Gastrocnemius medialis (tissue), 4 donors: ENCODE measurements around the gene ATXN1.

Source experiments
- POLR2A ChIP-seq, 2 donors: fragments of 450-650 bp; IDR thresholded peaks; one replicate each; pipeline ENCODE4 v1.6.1; 2017; ENCODE audit warnings: antibody characterized with exemption in 2 of 2, mild to moderate bottlenecking in 2 of 2, moderate library complexity in 2 of 2
- TF ChIP-seq, protein P1 (sequence below), 5 experiments: fragments of 450-650 bp in 3 of 5; fragments of 200-600 bp in 2 of 5; sonication (generic) in 2 of 5; IDR thresholded peaks in 4 of 5; conservative IDR thresholded peaks in 1 of 5; 1 replicate in 4 of 5; 2 replicates in 1 of 5; pipeline ENCODE4 v1.5.1; 2016 to 2019; ENCODE audit warnings: antibody characterized with exemption in 5 of 5, mild to moderate bottlenecking in 3 of 5, moderate library complexity in 3 of 5

DNA sequence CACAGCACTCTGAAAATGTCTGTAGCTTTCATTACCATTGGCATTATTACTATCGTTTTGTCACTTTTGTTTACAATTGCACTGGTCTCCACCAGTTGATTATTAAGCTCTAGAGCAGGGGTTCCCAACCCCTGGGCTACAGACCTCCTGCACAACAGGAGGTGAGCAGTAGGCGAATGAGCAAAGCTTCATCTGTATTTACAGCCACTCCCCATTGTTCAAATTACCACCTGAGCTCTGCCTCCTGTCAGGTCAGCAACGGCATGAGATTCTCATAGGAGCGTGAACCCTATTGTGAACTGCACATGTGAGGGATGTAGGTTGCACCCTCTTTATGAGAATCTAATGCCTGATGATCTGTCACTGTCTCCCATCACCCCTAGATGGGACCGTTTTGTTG, 126.4 kb downstream of the ATXN1 start:
- TF ChIP-seq, protein P1, sequence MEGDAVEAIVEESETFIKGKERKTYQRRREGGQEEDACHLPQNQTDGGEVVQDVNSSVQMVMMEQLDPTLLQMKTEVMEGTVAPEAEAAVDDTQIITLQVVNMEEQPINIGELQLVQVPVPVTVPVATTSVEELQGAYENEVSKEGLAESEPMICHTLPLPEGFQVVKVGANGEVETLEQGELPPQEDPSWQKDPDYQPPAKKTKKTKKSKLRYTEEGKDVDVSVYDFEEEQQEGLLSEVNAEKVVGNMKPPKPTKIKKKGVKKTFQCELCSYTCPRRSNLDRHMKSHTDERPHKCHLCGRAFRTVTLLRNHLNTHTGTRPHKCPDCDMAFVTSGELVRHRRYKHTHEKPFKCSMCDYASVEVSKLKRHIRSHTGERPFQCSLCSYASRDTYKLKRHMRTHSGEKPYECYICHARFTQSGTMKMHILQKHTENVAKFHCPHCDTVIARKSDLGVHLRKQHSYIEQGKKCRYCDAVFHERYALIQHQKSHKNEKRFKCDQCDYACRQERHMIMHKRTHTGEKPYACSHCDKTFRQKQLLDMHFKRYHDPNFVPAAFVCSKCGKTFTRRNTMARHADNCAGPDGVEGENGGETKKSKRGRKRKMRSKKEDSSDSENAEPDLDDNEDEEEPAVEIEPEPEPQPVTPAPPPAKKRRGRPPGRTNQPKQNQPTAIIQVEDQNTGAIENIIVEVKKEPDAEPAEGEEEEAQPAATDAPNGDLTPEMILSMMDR (IDR thresholded peaks at IDR 0.05 in 4 of 5, conservative IDR thresholded peaks at IDR 0.05 in 1 of 5), result no peak
- TF ChIP-seq POLR2A (IDR thresholded peaks at IDR 0.05), result no peak
